ENCODE measurements around the gene MAMSTR.

GRCh38 chr19:48680436-48681126, 38.9 kb downstream of the MAMSTR start:
- no peak for TF ChIP-seq CTCF (IDR thresholded peaks at IDR 0.05; ENCODE audit: insufficient read depth, low read depth, low read length)
- TF ChIP-seq EZH2 (IDR thresholded peaks at IDR 0.05; ENCODE audit: insufficient read depth, low read length), result no peak
